Activated CD4-positive, alpha-beta T cell treated with anti-CD3 and anti-CD28 coated beads for 36 hours (primary cell): ENCODE data around the gene CACTIN. TPM values are rescaled to one million over a fixed set of nuclear protein-coding genes. Genes with fewer than 3 reads are reported as not detected.

Experiments
- ATAC-seq: fragments of 200-7000 bp; cut with Tn5 transposase; one replicate; pipeline ENCODE4 v1.10.0; 2021; ENCODE audit warnings: mild to moderate bottlenecking, moderate library complexity
- CTCF ChIA-PET: fragments of 350-600 bp; sonication (Branson Sonifier 250); formaldehyde crosslinking; loops from one replicate; lab custom pipeline; 2021; ENCODE audit warnings: antibody characterized with exemption; lab: Charles Lee
- POLR2A ChIA-PET: fragments of 350-600 bp; sonication (Branson Sonifier 250); formaldehyde crosslinking; loops from one replicate; lab custom pipeline; 2021; ENCODE audit warnings: antibody characterized with exemption, inconsistent platforms; lab: Charles Lee
- DNase-seq: peaks from one replicate; pipeline ENCODE4 v3.0.0-alpha.2; 2020
- H3K27ac Mint-ChIP-seq: one replicate; pipeline ENCODE4 v1.8.0; 2021; ENCODE audit warnings: mixed read lengths
- H3K27me3 Mint-ChIP-seq: one replicate; pipeline ENCODE4 v1.8.0; 2021; ENCODE audit warnings: mixed read lengths
- H3K36me3 Mint-ChIP-seq: one replicate; pipeline ENCODE4 v1.8.0; 2021; ENCODE audit warnings: low read depth, mixed read lengths
- H3K4me1 Mint-ChIP-seq: one replicate; pipeline ENCODE4 v1.8.0; 2021; ENCODE audit warnings: mixed read lengths
- H3K4me3 Mint-ChIP-seq: one replicate; pipeline ENCODE4 v1.8.0; 2021; ENCODE audit warnings: mild to moderate bottlenecking, moderate library complexity, mixed read lengths
- H3K9me3 Mint-ChIP-seq: one replicate; pipeline ENCODE4 v1.8.0; 2021; ENCODE audit warnings: low read depth, mixed read lengths
- intact Hi-C, 2 experiments: fragments of 100-400 bp; cut with DNase I in 1 of 2; cut with micrococcal nuclease in 1 of 2; formaldehyde crosslinking; loops; one replicate each; pipeline versions ENCODE4 v1.14.2 to v1.15.1; 2022 to 2024; cut with DNase I, micrococcal nuclease
- total RNA-seq, 2 experiments: library from RNA; stranded (reverse); gene quantifications; one replicate each; pipeline ENCODE4 v1.2.3, GENCODE V29; 2021

CACTIN gene
- total RNA-seq, 2 experiments from 2014 or later: 28.0 to 33.6 TPM

DNA sequence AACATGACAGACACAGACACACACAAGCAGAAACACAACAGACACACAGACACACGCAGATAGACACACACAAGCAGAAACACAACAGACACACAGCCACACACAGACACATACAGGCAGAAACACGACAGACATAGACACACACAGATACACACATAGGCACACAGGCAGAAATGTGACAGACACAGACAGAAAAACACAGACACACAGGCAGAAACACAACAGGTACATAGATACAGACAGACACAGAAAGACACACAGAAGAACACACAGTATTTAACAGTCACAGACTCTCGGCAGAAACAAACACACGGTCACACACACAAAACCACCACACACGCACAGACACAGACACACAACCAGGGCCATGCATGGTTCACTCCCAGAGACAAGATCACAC is 20.8 kb downstream of the CACTIN start:
- Mint-ChIP-seq H3K27ac (no peak overlapping the region), H3K4me3 (no peak overlapping the region), H3K9me3 (no peaks in the 10 kb centered on the region), H3K36me3 (peaks cover 2% of the 10 kb centered on the region), H3K4me1 (peaks cover 2% of the 10 kb centered on the region), H3K27me3 (peaks cover 2% of the 10 kb centered on the region)
- DNase-seq (no peak), ATAC-seq (no peak)
- CTCF ChIA-PET: no interaction called here
- POLR2A ChIA-PET: no interaction called here
- intact Hi-C loops: no loop called here

DNA sequence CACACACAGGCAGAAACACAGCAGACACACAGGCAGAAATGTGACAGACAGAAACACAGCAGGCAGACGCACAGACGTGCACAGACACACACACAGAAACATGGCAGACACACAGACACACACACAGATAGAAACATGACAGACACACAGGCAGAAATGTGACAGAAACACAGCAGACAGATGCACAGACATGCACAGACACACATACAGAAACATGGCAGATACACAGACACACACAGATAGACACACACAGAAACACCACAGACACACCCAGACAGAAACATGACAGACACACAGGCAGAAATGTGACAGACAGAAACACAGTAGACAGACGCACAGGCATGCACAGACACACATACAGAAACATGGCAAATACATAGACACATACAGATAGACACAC is 21.2 kb downstream of the CACTIN start:
- Mint-ChIP-seq H3K4me1 (peaks cover 2% of the 10 kb centered on the region), H3K27me3 (peaks cover 2% of the 10 kb centered on the region), H3K27ac (no peak overlapping the region), H3K4me3 (no peak overlapping the region), H3K9me3 (no peaks in the 10 kb centered on the region), H3K36me3 (peaks cover under 1% of the 10 kb centered on the region)
- CTCF ChIA-PET: interaction anchor here (0.6 to 1.2 kb wide), 3 partner anchors 14 to 19 kb away, joined by 3 to 6 read pairs (median 4); no protein-coding TSS in a partner anchor
- intact Hi-C loops: no loop called here
- ATAC-seq (peak; percentile 4), DNase-seq (no peak)
- POLR2A ChIA-PET: no interaction called here

DNA sequence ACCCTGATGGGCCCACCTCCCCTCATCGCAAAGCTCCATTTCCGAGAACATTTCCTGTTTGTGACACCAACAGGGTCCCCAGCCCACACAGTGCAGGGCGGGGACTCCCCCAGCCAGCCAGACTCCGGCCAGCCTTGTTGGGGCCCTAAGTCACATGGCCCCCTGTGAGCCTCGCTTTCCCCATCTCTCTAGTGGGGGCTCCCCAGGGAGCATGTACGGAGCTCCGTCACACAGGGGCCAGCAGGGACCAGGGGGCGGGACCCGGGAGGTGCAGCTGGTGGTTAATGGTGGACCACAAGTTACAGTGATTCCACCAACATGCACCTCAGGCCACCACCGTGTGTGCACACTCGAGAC is 21.6 kb downstream of the CACTIN start:
- peak; percentile 34 for ATAC-seq
- H3K4me3 Mint-ChIP-seq: no peak overlapping the region
- H3K27ac Mint-ChIP-seq: no peak overlapping the region
- ChIA-PET CTCF (interaction anchor here (0.5 to 1.2 kb wide), 4 partner anchors 14 to 257 kb away, joined by 3 to 6 read pairs (median 4); no protein-coding TSS in a partner anchor), POLR2A (interaction anchor here (0.6 kb wide), 1 partner anchor 12 kb away, joined by 3 read pairs; no protein-coding TSS in a partner anchor)
- H3K36me3 Mint-ChIP-seq: no peaks in the 10 kb centered on the region
- H3K9me3 Mint-ChIP-seq: no peaks in the 10 kb centered on the region
- peaks cover 2% of the 10 kb centered on the region for H3K4me1 Mint-ChIP-seq
- peaks cover 2% of the 10 kb centered on the region for H3K27me3 Mint-ChIP-seq
- intact Hi-C loops: no loop called here
- DNase-seq: peak; percentile 42

DNA sequence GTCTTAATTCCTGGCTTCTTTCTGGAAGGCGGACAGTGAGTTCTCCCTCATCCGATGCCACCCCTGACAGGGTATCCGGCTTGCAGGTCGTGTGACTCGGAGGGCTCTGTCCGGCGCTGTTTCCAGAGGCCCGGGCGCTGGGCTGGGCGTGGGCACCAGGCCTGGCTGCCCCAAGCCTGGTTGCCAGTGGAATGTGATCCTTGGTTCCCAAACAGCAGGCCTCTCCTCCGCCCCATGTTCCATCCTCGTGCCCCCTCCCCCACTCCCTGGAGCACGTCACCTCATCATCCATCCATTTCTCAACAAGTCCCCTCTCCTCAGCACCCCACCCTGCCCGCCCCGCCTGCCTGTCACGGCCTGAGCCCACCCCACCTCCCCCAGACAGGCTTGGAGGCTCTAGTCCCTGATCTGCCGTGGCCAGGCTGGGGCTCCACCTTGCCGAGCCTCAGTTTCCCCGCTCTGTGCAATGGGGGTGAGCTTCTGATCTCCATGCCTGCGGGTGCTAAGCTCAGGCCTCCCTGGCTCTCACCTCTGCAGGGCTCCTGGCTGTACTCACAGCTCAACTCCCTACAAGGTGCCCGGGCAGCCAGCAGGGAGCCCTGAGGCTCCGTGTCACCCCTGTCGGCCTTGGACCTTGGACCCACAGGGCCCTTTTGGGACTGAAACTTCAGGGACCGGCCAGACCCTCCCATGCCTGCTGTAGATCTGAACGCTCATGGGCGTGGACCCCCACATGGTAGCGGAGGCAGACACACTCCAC is 22.2 kb downstream of the CACTIN start:
- H3K4me3 Mint-ChIP-seq: no peak overlapping the region
- ChIA-PET POLR2A (interaction anchor here (0.6 kb wide), 1 partner anchor 13 kb away, joined by 3 read pairs; no protein-coding TSS in a partner anchor), CTCF (interaction anchor here (0.5 to 1.2 kb wide), 4 partner anchors 13 to 256 kb away, joined by 3 to 6 read pairs (median 4); no protein-coding TSS in a partner anchor)
- DNase-seq: no peak
- H3K4me1 Mint-ChIP-seq: peaks cover 2% of the 10 kb centered on the region
- no peaks in the 10 kb centered on the region for H3K36me3 Mint-ChIP-seq
- ATAC-seq: peak; percentile 8
- no peak overlapping the region for H3K27ac Mint-ChIP-seq
- H3K9me3 Mint-ChIP-seq: no peaks in the 10 kb centered on the region
- intact Hi-C loops: no loop called here
- H3K27me3 Mint-ChIP-seq: peaks cover 2% of the 10 kb centered on the region

DNA sequence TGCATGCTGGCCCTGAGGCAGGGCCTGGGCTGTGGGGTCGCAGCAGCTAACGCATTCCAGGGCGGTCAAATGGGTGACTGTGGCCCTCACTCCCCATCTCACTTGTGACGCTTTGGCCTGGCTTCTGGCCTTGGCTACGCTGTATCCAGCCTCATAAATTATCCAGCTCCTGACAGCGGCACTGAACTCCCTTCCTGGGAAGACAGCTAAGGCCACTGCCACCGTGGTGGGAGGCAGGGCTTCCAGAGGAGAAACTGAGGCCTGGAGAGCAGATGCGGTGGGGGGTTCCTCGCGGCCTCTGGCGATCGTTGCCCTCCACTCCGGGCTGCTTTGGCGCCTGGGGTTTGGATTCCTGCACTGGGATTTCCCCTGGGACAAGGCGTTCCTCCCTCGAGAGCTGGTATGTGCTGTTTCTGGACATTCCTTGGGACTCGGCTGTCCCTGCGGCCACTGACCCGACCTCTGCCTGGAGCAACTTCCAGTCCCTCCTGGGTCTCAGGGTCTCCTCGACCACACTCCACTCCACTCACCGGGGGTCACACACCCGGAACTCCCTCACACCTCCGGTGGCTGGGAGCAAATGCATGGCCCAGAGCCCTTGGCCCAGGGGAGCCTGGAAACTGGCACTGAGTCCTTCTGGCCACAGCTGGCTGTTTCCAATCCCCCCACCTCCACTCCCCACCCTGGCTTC is 23.3 kb downstream of the CACTIN start:
- intact Hi-C loops: no loop called here
- peaks cover 2% of the 10 kb centered on the region for H3K27me3 Mint-ChIP-seq
- DNase-seq: no peak
- no peaks in the 10 kb centered on the region for H3K9me3 Mint-ChIP-seq
- ChIA-PET POLR2A (no interaction called here), CTCF (no interaction called here)
- no peak overlapping the region for H3K27ac Mint-ChIP-seq
- H3K4me1 Mint-ChIP-seq: peaks cover 2% of the 10 kb centered on the region
- no peak overlapping the region for H3K4me3 Mint-ChIP-seq
- no peak for ATAC-seq
- H3K36me3 Mint-ChIP-seq: no peaks in the 10 kb centered on the region

DNA sequence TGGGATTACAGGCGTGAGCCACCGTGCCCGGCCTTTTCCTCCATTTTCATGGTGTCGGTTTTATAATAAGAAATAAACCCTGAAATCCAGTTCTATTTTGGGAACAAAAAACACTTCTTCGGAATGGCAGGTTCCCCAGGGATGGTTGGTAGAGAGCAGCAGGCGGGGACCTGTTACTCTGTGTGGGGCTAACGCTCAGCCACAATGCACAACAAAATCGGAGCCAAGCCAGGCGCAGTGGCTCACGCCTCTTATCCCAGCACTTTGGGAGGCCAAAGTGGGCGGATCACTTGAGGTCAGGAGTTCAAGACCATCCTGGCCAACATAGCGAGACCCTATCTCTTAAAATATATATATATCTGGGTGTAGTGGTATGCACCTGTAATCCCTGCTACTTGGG is 25.6 kb downstream of the CACTIN start:
- Mint-ChIP-seq H3K27ac (no peak overlapping the region), H3K27me3 (no peaks in the 10 kb centered on the region), H3K4me3 (no peak overlapping the region), H3K9me3 (no peaks in the 10 kb centered on the region), H3K36me3 (no peaks in the 10 kb centered on the region), H3K4me1 (no peaks in the 10 kb centered on the region)
- intact Hi-C loops: no loop called here
- ATAC-seq (no peak), DNase-seq (no peak)
- ChIA-PET POLR2A (no interaction called here), CTCF (interaction anchor here (0.6 to 1.1 kb wide), 4 partner anchors 15 to 565 kb away, joined by 3 read pairs; partner anchors contain the start of gene GIPC3)

DNA sequence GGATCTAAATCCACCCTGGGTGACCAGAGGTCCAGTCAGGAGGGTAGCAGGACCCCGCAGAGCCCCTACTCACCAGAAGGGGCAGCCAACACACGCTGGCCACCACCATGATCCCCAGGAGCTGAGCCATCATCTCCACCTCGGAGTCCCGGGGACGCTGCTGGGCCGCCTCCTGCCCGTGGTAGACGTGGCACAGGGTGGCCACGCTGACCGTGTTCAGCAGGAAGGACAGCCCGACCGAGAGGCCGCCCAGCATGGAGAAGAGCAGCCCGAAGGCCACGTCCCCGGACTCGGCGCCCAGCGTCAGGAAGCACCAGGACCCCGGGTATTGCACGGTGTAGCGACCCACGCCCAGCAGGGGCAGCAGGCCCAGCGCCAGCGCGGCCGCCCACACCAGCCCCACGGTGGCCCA is 26.8 kb downstream of the CACTIN start:
- intact Hi-C loops: no loop called here
- Mint-ChIP-seq H3K36me3 (no peaks in the 10 kb centered on the region), H3K27me3 (no peaks in the 10 kb centered on the region), H3K4me1 (no peaks in the 10 kb centered on the region), H3K4me3 (no peak overlapping the region), H3K9me3 (no peaks in the 10 kb centered on the region), H3K27ac (no peak overlapping the region)
- ATAC-seq: no peak
- no peak for DNase-seq
- POLR2A ChIA-PET: no interaction called here
- CTCF ChIA-PET: interaction anchor here (0.6 kb wide), 1 partner anchor 220 kb away, joined by 3 read pairs; no protein-coding TSS in a partner anchor

DNA sequence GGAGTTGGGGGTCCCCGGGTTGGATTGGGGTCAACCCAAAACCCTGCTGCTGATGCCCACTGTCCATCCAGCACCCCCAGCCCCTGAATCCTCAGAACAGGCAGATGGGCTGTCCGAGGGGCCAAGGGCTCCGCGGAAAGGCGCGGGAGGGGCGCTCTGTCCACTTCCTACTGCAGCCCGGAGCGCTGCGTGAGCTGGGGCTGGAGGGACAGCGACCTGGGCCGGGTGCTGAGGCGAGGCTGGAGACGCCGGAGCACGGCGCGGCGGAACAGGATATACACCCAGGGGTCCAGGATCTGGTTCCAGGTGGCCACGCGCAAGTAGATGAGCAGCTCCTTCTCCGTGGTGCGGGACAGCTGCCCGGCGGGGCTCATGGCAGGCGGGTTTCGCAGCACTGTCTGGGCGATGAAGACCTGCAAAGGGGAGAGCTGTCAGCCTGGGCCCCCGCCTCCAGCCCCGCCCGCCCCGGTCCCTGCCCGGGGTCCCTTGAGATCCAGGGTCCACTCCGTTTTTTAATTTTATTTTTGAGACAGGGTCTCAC is 31.0 kb downstream of the CACTIN start:
- intact Hi-C loops: no loop called here
- no peaks in the 10 kb centered on the region for H3K27me3 Mint-ChIP-seq
- ATAC-seq: no peak
- no peaks in the 10 kb centered on the region for H3K4me1 Mint-ChIP-seq
- H3K27ac Mint-ChIP-seq: no peak overlapping the region
- ChIA-PET CTCF (interaction anchor here (0.6 to 0.7 kb wide), 2 partner anchors 47 to 51 kb away, joined by 3 read pairs; no protein-coding TSS in a partner anchor), POLR2A (no interaction called here)
- no peaks in the 10 kb centered on the region for H3K36me3 Mint-ChIP-seq
- no peak overlapping the region for H3K4me3 Mint-ChIP-seq
- no peaks in the 10 kb centered on the region for H3K9me3 Mint-ChIP-seq
- no peak for DNase-seq

DNA sequence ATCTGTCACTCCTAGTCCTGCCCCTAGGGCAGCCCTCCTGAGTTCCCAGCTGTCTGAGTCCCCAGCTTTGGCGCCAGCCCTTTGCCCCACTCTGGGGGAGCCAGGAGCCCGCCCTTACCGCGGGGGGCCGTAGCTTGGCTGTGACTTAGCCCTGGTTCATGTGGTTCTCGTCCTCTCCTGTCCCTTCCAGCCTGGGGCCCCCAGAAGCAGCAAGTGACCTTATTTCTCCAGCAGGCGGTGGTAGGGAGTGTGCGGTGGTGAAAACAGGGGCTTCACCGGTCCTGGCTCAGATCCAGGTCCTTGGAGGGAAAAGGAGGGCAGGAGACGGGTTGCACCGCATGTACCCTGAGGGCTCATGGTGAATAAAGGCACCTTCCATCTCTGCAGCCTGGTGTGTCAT is 33.4 kb downstream of the CACTIN start:
- no peak overlapping the region for H3K4me3 Mint-ChIP-seq
- ChIA-PET POLR2A (interaction anchor here (0.6 kb wide), 1 partner anchor 10 kb away, joined by 6 read pairs; no protein-coding TSS in a partner anchor), CTCF (interaction anchor here (1.3 kb wide), 1 partner anchor 20 kb away, joined by 4 read pairs; no protein-coding TSS in a partner anchor)
- intact Hi-C loops: no loop called here
- DNase-seq: no peak
- no peak for ATAC-seq
- no peaks in the 10 kb centered on the region for H3K4me1 Mint-ChIP-seq
- no peaks in the 10 kb centered on the region for H3K27me3 Mint-ChIP-seq
- no peaks in the 10 kb centered on the region for H3K9me3 Mint-ChIP-seq
- H3K27ac Mint-ChIP-seq: no peak overlapping the region
- no peaks in the 10 kb centered on the region for H3K36me3 Mint-ChIP-seq

DNA sequence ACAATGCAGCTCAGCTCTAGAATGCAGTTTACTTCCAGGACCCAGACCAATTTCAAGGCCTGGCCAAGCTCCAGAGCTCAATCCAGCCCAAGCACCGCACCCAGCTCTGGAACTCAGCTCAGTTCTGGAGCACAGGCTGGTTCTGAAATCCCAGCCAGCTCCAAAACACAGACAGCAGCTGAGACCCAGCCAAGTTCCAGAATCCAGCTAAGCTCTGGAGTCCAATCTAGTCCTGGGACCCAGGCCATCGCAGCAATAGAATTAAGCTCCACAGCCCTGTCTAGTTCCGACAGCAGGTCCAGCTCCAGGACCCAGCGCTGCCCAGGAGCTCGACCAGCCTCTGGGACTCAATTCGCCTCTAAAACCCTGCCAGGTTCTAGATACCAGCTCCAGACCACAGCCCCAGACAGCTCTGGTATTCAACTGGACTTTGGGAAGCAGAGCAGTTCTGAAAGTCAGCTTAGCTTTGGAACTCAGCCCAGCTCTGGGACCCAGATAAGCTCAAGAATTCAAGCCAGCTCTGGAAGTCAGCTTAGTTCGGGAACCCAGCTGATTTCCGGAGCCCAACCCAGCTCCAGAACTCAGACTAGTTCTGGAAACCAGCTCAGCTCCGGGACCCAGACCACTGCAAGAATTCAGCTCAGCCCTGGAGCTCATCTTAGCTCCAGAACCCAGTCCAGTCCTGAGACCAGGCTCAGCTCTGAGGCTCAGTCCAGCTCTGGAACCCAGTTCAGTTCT is 34.5 kb downstream of the CACTIN start:
- Mint-ChIP-seq H3K4me3 (no peak overlapping the region), H3K4me1 (no peaks in the 10 kb centered on the region), H3K27me3 (no peaks in the 10 kb centered on the region), H3K27ac (no peak overlapping the region), H3K36me3 (no peaks in the 10 kb centered on the region), H3K9me3 (no peaks in the 10 kb centered on the region)
- intact Hi-C loops: no loop called here
- no peak for DNase-seq
- no peak for ATAC-seq
- ChIA-PET CTCF (interaction anchor here (0.5 to 2.4 kb wide), 11 partner anchors 10 to 1012 kb away, joined by 3 to 7 read pairs (median 3); partner anchors contain the start of gene MFSD12), POLR2A (interaction anchor here (0.7 to 0.9 kb wide), 2 partner anchors 12 to 74 kb away, joined by 3 to 5 read pairs; no protein-coding TSS in a partner anchor)
